ENCODE measurements around the gene ANO2. TPM values are rescaled to one million over a fixed set of nuclear protein-coding genes. Genes with fewer than 3 reads are reported as not detected.

The ANO2 gene
- polyA plus RNA-seq, 2 donors, result 1.3 to 1.4 TPM

DNA sequence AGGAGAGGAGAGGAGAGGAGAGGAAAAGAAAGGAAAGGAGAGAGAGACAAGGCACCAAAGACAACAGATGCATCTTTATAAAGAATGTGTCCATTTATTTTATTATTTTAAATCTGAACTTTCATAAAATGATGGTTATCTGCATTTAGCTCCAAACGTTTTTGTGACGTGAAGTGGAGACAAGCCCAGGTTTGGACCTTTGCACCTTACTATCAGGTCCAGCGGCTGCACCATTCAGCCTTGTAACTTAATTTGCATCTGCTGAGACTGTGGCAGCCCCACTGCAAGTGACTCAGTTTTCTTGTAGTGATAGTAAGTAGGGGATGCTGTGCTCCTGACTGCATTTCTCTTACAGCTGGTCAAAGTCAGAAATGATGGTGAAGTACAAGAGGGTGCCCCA is 382.5 kb downstream of the ANO2 start:
- H3K27ac ChIP-seq (ENCODE audit: low read depth in 2 of 2, low read length in 1 of 2), result no peak overlapping the region
- no peak overlapping the region for H3K4me3 ChIP-seq (ENCODE audit: low read depth in 1 of 2, low read length in 2 of 2)
- WGBS, 2 donors, result 65 to 88% methylated on average over 3 of the region's 3 CpGs
- H3K4me1 ChIP-seq (ENCODE audit: control insufficient read depth in 2 of 2, insufficient read depth in 2 of 2, low read length in 1 of 2), result peaks cover 0 to 2% of the 10 kb centered on the region in 2 donors
- no peaks in the 10 kb centered on the region for H3K27me3 ChIP-seq (ENCODE audit: control insufficient read depth in 1 of 2, insufficient read depth in 2 of 2, low read length in 2 of 2)
- H3K36me3 ChIP-seq (ENCODE audit: control insufficient read depth in 2 of 2, insufficient read depth in 2 of 2, low read length in 1 of 2), result no peaks in the 10 kb centered on the region
- no peaks in the 10 kb centered on the region for H3K9me3 ChIP-seq (ENCODE audit: control insufficient read depth in 2 of 2, insufficient read depth in 1 of 2, low read depth in 1 of 2, low read length in 1 of 2)

DNA sequence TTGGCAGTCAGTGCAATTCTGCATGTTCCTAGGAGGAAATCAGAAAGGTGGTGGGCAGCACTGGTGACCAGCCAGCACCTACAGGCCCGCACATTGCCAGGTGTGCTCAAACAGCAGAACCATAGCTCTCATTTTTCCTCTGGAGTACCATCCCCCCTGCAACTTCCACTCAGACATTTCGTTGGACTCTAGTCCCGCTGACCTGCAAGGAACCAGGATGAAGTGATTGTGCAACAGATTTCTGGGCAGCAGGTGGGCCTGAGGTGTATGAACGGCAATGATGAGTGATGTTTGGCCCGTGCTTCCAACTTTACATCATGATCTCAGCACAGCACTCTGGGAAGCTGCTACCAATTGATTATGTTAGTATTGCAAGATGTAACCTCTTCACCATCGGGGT is 383.2 kb downstream of the ANO2 start:
- Histone ChIP-seq H3K4me1 (ENCODE audit: control insufficient read depth in 2 of 2, insufficient read depth in 2 of 2, low read length in 1 of 2) (peaks cover 0 to 2% of the 10 kb centered on the region in 2 donors), H3K27me3 (ENCODE audit: control insufficient read depth in 1 of 2, insufficient read depth in 2 of 2, low read length in 2 of 2) (no peaks in the 10 kb centered on the region), H3K4me3 (ENCODE audit: low read depth in 1 of 2, low read length in 2 of 2) (no peak overlapping the region), H3K36me3 (ENCODE audit: control insufficient read depth in 2 of 2, insufficient read depth in 2 of 2, low read length in 1 of 2) (no peaks in the 10 kb centered on the region), H3K9me3 (ENCODE audit: control insufficient read depth in 2 of 2, insufficient read depth in 1 of 2, low read depth in 1 of 2, low read length in 1 of 2) (no peaks in the 10 kb centered on the region), H3K27ac (ENCODE audit: low read depth in 2 of 2, low read length in 1 of 2) (no peak overlapping the region)
- 69 to 92% methylated on average over 6 of the region's 6 CpGs for WGBS, 2 donors

DNA sequence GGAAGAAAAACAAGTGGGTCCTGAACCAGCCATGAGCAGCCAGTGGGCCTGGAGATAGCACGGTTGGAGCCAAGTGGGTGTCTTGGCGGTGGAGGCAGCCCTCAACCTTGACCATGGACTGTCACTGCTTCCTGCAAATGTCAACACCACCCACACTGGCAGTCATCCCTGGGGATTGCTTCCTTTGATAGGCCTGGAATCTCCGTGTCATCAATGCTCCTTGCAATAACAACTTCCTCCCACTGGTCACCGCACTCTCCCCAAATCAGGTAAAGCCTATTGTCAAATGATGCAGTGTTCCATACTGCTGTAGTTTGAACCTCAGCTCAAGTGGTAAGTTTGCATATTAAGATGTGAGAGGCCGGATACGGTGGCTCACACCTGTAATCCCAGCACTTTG is 384.0 kb downstream of the ANO2 start:
- no peaks in the 10 kb centered on the region for H3K27me3 ChIP-seq (ENCODE audit: control insufficient read depth in 1 of 2, insufficient read depth in 2 of 2, low read length in 2 of 2)
- H3K27ac ChIP-seq (ENCODE audit: low read depth in 2 of 2, low read length in 1 of 2), result no peak overlapping the region
- WGBS, 2 donors, result 78 to 83% methylated on average over 6 of the region's 6 CpGs
- no peaks in the 10 kb centered on the region for H3K36me3 ChIP-seq (ENCODE audit: control insufficient read depth in 2 of 2, insufficient read depth in 2 of 2, low read length in 1 of 2)
- no peak overlapping the region for H3K4me3 ChIP-seq (ENCODE audit: low read depth in 1 of 2, low read length in 2 of 2)
- H3K9me3 ChIP-seq (ENCODE audit: control insufficient read depth in 2 of 2, insufficient read depth in 1 of 2, low read depth in 1 of 2, low read length in 1 of 2), result no peaks in the 10 kb centered on the region
- peaks cover 0 to 2% of the 10 kb centered on the region in 2 donors for H3K4me1 ChIP-seq (ENCODE audit: control insufficient read depth in 2 of 2, insufficient read depth in 2 of 2, low read length in 1 of 2)

DNA sequence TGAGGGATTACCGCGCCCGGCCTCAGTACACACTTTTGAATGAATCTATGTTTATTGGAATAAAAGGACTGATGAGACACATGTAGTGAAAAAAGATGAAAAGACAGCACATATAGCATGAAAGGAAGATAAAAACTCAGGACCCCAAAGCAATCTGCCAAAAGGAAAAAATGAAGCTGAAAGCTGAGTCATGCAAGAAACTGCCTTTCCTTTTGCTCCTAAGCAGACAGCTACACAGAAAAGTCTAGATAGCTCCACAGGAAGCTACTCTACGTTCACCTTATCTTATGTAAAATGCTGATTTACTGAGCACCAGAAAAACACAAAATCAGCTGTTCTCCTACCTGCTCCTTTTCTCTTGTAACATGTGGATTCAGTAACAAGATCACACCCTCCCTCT is 384.8 kb downstream of the ANO2 start:
- Histone ChIP-seq H3K9me3 (ENCODE audit: control insufficient read depth in 2 of 2, insufficient read depth in 1 of 2, low read depth in 1 of 2, low read length in 1 of 2) (no peaks in the 10 kb centered on the region), H3K27ac (ENCODE audit: low read depth in 2 of 2, low read length in 1 of 2) (no peak overlapping the region), H3K4me3 (ENCODE audit: low read depth in 1 of 2, low read length in 2 of 2) (no peak overlapping the region), H3K4me1 (ENCODE audit: control insufficient read depth in 2 of 2, insufficient read depth in 2 of 2, low read length in 1 of 2) (peaks cover 0 to 2% of the 10 kb centered on the region in 2 donors), H3K27me3 (ENCODE audit: control insufficient read depth in 1 of 2, insufficient read depth in 2 of 2, low read length in 2 of 2) (no peaks in the 10 kb centered on the region), H3K36me3 (ENCODE audit: control insufficient read depth in 2 of 2, insufficient read depth in 2 of 2, low read length in 1 of 2) (no peaks in the 10 kb centered on the region)
- 85 to 94% methylated on average over 4 of the region's 4 CpGs for WGBS, 2 donors

DNA sequence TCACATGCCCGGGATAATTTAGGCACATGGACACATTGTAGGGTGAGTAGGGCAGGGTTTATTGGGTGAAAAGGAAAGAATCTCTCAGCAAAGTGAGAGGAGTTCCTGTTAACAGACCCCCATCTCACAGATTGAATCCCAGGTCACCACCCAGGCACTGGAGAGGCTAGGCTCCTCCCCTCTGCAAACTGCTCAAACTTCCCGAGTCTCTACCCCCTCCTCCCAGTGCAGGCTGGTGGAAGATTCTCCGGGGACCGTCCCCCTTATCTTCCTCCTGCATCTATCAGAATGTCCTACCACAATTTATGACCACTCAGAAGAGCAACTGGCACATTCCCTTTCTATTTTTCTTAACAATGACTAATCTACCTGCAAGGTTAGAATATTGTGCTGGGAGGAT is 387.2 kb downstream of the ANO2 start:
- Histone ChIP-seq H3K27me3 (ENCODE audit: control insufficient read depth in 1 of 2, insufficient read depth in 2 of 2, low read length in 2 of 2) (no peaks in the 10 kb centered on the region), H3K9me3 (ENCODE audit: control insufficient read depth in 2 of 2, insufficient read depth in 1 of 2, low read depth in 1 of 2, low read length in 1 of 2) (no peaks in the 10 kb centered on the region), H3K4me3 (ENCODE audit: low read depth in 1 of 2, low read length in 2 of 2) (no peak overlapping the region), H3K27ac (ENCODE audit: low read depth in 2 of 2, low read length in 1 of 2) (no peak overlapping the region), H3K36me3 (ENCODE audit: control insufficient read depth in 2 of 2, insufficient read depth in 2 of 2, low read length in 1 of 2) (no peaks in the 10 kb centered on the region), H3K4me1 (ENCODE audit: control insufficient read depth in 2 of 2, insufficient read depth in 2 of 2, low read length in 1 of 2) (peaks cover 0 to 2% of the 10 kb centered on the region in 2 donors)
- 30 to 33% methylated on average over 3 to 4 of the region's 4 CpGs for WGBS, 2 donors

DNA sequence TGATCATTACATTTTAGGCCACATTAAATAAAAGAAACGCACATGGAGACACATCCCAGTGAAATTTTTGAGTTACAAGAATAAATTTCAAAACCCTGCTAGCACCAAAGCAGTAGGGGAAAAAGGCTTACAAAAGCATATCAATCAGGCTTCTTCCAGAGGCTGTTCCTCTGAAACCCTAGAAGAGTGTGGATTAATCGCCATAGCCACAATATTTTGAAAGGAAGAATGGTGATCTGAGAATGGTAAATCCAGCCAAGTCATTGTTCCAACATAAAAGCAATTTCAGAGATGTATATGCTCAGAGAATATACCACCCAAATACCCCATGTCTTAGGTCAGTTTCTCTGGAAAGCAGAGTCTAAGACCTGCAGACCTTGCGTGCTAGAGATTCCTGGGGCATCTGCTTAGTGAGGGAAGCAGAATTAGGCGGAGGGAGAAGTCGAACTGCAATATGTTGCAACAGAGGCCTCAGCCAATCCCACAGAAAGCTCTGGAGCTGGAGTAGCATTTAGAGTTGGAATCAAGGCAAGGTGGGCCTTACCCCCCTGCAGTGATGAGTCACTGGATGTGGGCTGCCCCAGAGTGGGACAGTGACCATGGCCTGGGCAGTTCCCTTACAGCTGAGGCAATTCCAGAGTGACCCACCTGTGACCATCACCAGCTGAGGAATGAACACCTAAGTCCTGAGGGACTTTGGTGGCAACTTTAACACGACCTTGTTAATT is 387.9 kb downstream of the ANO2 start:
- Histone ChIP-seq H3K4me1 (ENCODE audit: control insufficient read depth in 2 of 2, insufficient read depth in 2 of 2, low read length in 1 of 2) (peaks cover 0 to 2% of the 10 kb centered on the region in 2 donors), H3K36me3 (ENCODE audit: control insufficient read depth in 2 of 2, insufficient read depth in 2 of 2, low read length in 1 of 2) (no peaks in the 10 kb centered on the region), H3K9me3 (ENCODE audit: control insufficient read depth in 2 of 2, insufficient read depth in 1 of 2, low read depth in 1 of 2, low read length in 1 of 2) (no peaks in the 10 kb centered on the region), H3K27me3 (ENCODE audit: control insufficient read depth in 1 of 2, insufficient read depth in 2 of 2, low read length in 2 of 2) (no peaks in the 10 kb centered on the region), H3K27ac (ENCODE audit: low read depth in 2 of 2, low read length in 1 of 2) (no peak overlapping the region), H3K4me3 (ENCODE audit: low read depth in 1 of 2, low read length in 2 of 2) (no peak overlapping the region)
- 83 to 84% methylated on average over 6 of the region's 6 CpGs for WGBS, 2 donors

DNA sequence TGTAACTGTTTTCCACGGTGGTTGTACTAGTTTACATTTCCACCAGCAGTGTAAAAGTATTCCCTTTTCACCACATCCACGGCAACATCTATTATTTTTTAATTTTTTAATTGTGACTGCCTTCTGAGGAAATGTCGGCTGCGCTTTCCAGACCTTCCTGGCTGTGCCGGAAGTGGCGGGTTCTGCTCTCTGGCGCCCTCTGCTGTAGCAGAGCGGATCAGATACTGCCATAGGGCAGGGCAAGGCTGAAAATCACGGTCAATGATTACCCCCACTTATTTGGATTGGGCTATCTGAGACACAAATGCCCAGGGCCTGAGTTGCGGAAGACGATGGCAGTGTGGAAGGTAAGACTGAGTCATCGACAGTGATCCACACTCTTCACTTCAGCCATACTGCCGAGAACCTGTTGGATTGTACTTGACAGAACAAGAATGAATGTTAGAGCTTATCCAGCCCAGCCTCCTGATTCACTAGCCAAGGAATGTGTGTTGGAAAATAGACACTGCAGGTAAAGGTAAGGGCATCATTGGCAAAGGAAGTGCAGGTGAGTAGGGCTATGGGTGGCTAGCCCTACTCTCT is 388.9 kb downstream of the ANO2 start:
- H3K27ac ChIP-seq (ENCODE audit: low read depth in 2 of 2, low read length in 1 of 2), result no peak overlapping the region

GRCh38 chr12:5554711-5555110 is 390.3 kb downstream of the ANO2 start:
- no peaks in the 10 kb centered on the region for H3K9me3 ChIP-seq (ENCODE audit: control insufficient read depth in 2 of 2, insufficient read depth in 1 of 2, low read depth in 1 of 2, low read length in 1 of 2)
- no peak overlapping the region for H3K27ac ChIP-seq (ENCODE audit: low read depth in 2 of 2, low read length in 1 of 2)
- no peak overlapping the region for H3K4me3 ChIP-seq (ENCODE audit: low read depth in 1 of 2, low read length in 2 of 2)
- H3K36me3 ChIP-seq (ENCODE audit: control insufficient read depth in 2 of 2, insufficient read depth in 2 of 2, low read length in 1 of 2), result no peaks in the 10 kb centered on the region
- peaks cover 0 to 2% of the 10 kb centered on the region in 2 donors for H3K4me1 ChIP-seq (ENCODE audit: control insufficient read depth in 2 of 2, insufficient read depth in 2 of 2, low read length in 1 of 2)
- 74 to 78% methylated on average over 4 of the region's 4 CpGs for WGBS, 2 donors
- no peaks in the 10 kb centered on the region for H3K27me3 ChIP-seq (ENCODE audit: control insufficient read depth in 1 of 2, insufficient read depth in 2 of 2, low read length in 2 of 2)

More for the DNA sequence above, 388.9 kb downstream of the ANO2 start:
- Histone ChIP-seq H3K9me3 (ENCODE audit: control insufficient read depth in 2 of 2, insufficient read depth in 1 of 2, low read depth in 1 of 2, low read length in 1 of 2) (no peaks in the 10 kb centered on the region), H3K4me3 (ENCODE audit: low read depth in 1 of 2, low read length in 2 of 2) (no peak overlapping the region), H3K27me3 (ENCODE audit: control insufficient read depth in 1 of 2, insufficient read depth in 2 of 2, low read length in 2 of 2) (no peaks in the 10 kb centered on the region), H3K4me1 (ENCODE audit: control insufficient read depth in 2 of 2, insufficient read depth in 2 of 2, low read length in 1 of 2) (peaks cover 0 to 2% of the 10 kb centered on the region in 2 donors), H3K36me3 (ENCODE audit: control insufficient read depth in 2 of 2, insufficient read depth in 2 of 2, low read length in 1 of 2) (no peaks in the 10 kb centered on the region)
- 84% methylated on average over 13 of the region's 13 CpGs for WGBS, 2 donors

DNA sequence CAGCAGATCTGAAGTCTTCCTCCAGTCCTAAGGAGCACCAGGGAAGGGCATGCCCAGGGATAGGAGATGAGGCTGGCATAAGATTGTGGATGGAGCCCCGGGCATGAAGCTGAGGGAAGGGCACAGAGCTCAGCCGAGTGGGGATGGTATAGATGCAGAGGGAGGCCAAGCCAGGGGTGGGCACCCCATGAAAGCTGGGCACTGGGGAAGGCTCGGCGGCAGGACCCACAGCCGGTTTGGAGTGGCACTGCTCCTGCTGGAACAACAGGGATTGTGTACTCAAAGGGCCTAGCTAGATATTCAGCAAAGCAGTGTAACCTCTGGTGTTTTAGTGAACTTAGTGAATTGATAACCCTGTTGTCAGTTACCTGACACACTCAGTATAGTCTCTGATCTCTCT is 396.0 kb downstream of the ANO2 start:
- Histone ChIP-seq H3K36me3 (ENCODE audit: control insufficient read depth in 2 of 2, insufficient read depth in 2 of 2, low read length in 1 of 2) (no peaks in the 10 kb centered on the region), H3K4me3 (ENCODE audit: low read depth in 1 of 2, low read length in 2 of 2) (no peak overlapping the region), H3K9me3 (ENCODE audit: control insufficient read depth in 2 of 2, insufficient read depth in 1 of 2, low read depth in 1 of 2, low read length in 1 of 2) (no peaks in the 10 kb centered on the region), H3K27ac (ENCODE audit: low read depth in 2 of 2, low read length in 1 of 2) (no peak overlapping the region), H3K27me3 (ENCODE audit: control insufficient read depth in 1 of 2, insufficient read depth in 2 of 2, low read length in 2 of 2) (no peaks in the 10 kb centered on the region), H3K4me1 (ENCODE audit: control insufficient read depth in 2 of 2, insufficient read depth in 2 of 2, low read length in 1 of 2) (no peaks in the 10 kb centered on the region)
- 87 to 89% methylated on average over 5 of the region's 5 CpGs for WGBS, 2 donors
